Neural cell (in vitro differentiated cells): ENCODE data around the gene ALDH1A1. TPM values are rescaled to one million over a fixed set of nuclear protein-coding genes. Genes with fewer than 3 reads are reported as not detected.

ENCODE experiments used
- H2AFZ ChIP-seq: fragments of 200-600, 300-800 bp; sonication (generic), shearing (Covaris generic); 2 replicates; pipeline ENCODE4 v1.6.0; 2014; ENCODE audit warnings: low read depth, mild to moderate bottlenecking, antibody characterized with exemption, low read length, moderate library complexity
- H3F3A ChIP-seq: fragments of 200-600 bp; shearing (Covaris generic); 2 replicates; pipeline ENCODE4 v1.6.1; 2016; ENCODE audit warnings: mild to moderate bottlenecking, moderate library complexity, mixed read lengths, antibody characterized with exemption, low read length; ENCODE audit not compliant: insufficient read depth, poor library complexity, severe bottlenecking
- H3K27ac ChIP-seq: fragments of 200-600, 300-800 bp; sonication (generic), shearing (Covaris generic); 2 replicates; pipeline ENCODE4 v1.5.1; 2014; ENCODE audit warnings: mild to moderate bottlenecking, low read length, moderate library complexity
- H3K27me3 ChIP-seq: fragments of 300-800, 200-600 bp; sonication (generic), shearing (Covaris generic); 2 replicates; pipeline ENCODE4 v1.6.0; 2014; ENCODE audit warnings: mild to moderate bottlenecking, low read depth, low read length, moderate library complexity; ENCODE audit not compliant: insufficient read depth
- H3K36me3 ChIP-seq: fragments of 300-800, 200-600 bp; sonication (generic), shearing (Covaris generic); 2 replicates; pipeline ENCODE4 v1.5.1; 2014; ENCODE audit warnings: mild to moderate bottlenecking, antibody characterized with exemption, low read length, moderate library complexity; ENCODE audit not compliant: insufficient read depth
- H3K4me2 ChIP-seq: fragments of 300-800, 200-600 bp; sonication (generic), shearing (Covaris generic); 2 replicates; pipeline ENCODE4 v1.6.0; 2014; ENCODE audit warnings: mild to moderate bottlenecking, low read length
- H3K4me3 ChIP-seq: fragments of 300-800, 200-600 bp; sonication (generic), shearing (Covaris generic); 2 replicates; pipeline ENCODE4 v1.5.1; 2014; ENCODE audit warnings: mild to moderate bottlenecking, low read length, moderate library complexity
- H3K79me2 ChIP-seq: fragments of 200-600 bp; shearing (Covaris generic); replicated peaks from 2 replicates; pipeline ENCODE4 v1.6.0; 2014; ENCODE audit warnings: mild to moderate bottlenecking, low read length, moderate library complexity; ENCODE audit not compliant: insufficient read depth
- H3K9ac ChIP-seq: fragments of 300-800, 200-600 bp; sonication (generic), shearing (Covaris generic); 2 replicates; pipeline ENCODE4 v1.6.1; 2016; ENCODE audit warnings: mild to moderate bottlenecking, low read length, mixed read lengths
- H3K9me2 ChIP-seq: fragments of 200-600 bp; shearing (Covaris generic); 2 replicates; pipeline ENCODE4 v1.6.1; 2016; ENCODE audit warnings: mild to moderate bottlenecking, low read length, mixed read lengths; ENCODE audit not compliant: insufficient read depth
- H3K9me3 ChIP-seq: fragments of 200-600, 300-800 bp; sonication (generic), shearing (Covaris generic); 2 replicates; pipeline ENCODE4 v1.6.1; 2016; ENCODE audit warnings: mild to moderate bottlenecking, mixed run types, low read length, moderate library complexity, mixed read lengths
- H4K20me1 ChIP-seq: fragments of 200-600 bp; shearing (Covaris generic); 2 replicates; pipeline ENCODE4 v1.6.1; 2016; ENCODE audit warnings: mild to moderate bottlenecking, mixed run types; ENCODE audit not compliant: insufficient read depth
- CTCF ChIP-seq: fragments of 450-650 bp; IDR thresholded peaks from 2 replicates; pipeline ENCODE4 v1.5.1; 2014; ENCODE audit warnings: antibody characterized with exemption, mild to moderate bottlenecking, moderate library complexity; ENCODE audit not compliant: poor library complexity, severe bottlenecking
- EP300 ChIP-seq: fragments of 450-650 bp; conservative IDR thresholded peaks from 2 replicates; pipeline ENCODE4 v1.6.1; 2014; ENCODE audit warnings: antibody characterized with exemption, mild to moderate bottlenecking, moderate library complexity; ENCODE audit not compliant: poor library complexity, severe bottlenecking
- EZH2 ChIP-seq: fragments of 200-600, 300-800 bp; shearing (Covaris generic), sonication (generic); IDR thresholded peaks from 2 replicates; pipeline ENCODE4 v1.6.1; 2014; ENCODE audit warnings: antibody characterized with exemption, low read length, borderline replicate concordance, mild to moderate bottlenecking; ENCODE audit not compliant: insufficient read depth, poor library complexity, severe bottlenecking
- MXI1 ChIP-seq: fragments of 450-650 bp; conservative IDR thresholded peaks from 2 replicates; pipeline ENCODE4 v1.6.1; 2014; ENCODE audit warnings: antibody characterized with exemption, mild to moderate bottlenecking; ENCODE audit not compliant: poor library complexity, severe bottlenecking
- POLR2AphosphoS5 ChIP-seq: IDR thresholded peaks from 2 replicates; pipeline ENCODE4 v1.6.1; 2012
- RAD21 ChIP-seq: fragments of 450-650 bp; conservative IDR thresholded peaks from 2 replicates; pipeline ENCODE4 v1.6.1; 2014; ENCODE audit warnings: antibody characterized with exemption, mild to moderate bottlenecking, moderate library complexity
- REST ChIP-seq: IDR thresholded peaks from 2 replicates; pipeline ENCODE4 v1.6.1; 2012; ENCODE audit warnings: borderline replicate concordance
- SMC3 ChIP-seq: fragments of 450-650 bp; conservative IDR thresholded peaks from 2 replicates; pipeline ENCODE4 v1.6.1; 2014; ENCODE audit warnings: antibody characterized with exemption, mild to moderate bottlenecking, moderate library complexity; ENCODE audit not compliant: poor library complexity
- TAF1 ChIP-seq: IDR thresholded peaks from 2 replicates; pipeline ENCODE4 v1.6.1; 2012; ENCODE audit warnings: low read depth
- polyA plus RNA-seq: library from polyadenylated mRNA; depleted of rRNA; stranded (reverse); fragments of >200 nt; gene quantifications from 2 replicates; pipeline ENCODE4 v1.2.3, GENCODE V29; 2014

Gene ALDH1A1
- polyA plus RNA-seq, 1 donor from 2014 or later: not detected

GRCh38 chr9:72913382-72914009, 39.4 kb downstream of the ALDH1A1 start:
- H3K27ac ChIP-seq: no peak overlapping the region
- no peaks in the 10 kb centered on the region for H3K9me2 ChIP-seq
- H4K20me1 ChIP-seq: no peaks in the 10 kb centered on the region
- no peak overlapping the region for H3K9ac ChIP-seq
- H3K4me2 ChIP-seq: no peak overlapping the region
- H3K79me2 ChIP-seq: no peaks in the 10 kb centered on the region
- H3K36me3 ChIP-seq: no peaks in the 10 kb centered on the region
- H3K9me3 ChIP-seq: no peaks in the 10 kb centered on the region
- H3K27me3 ChIP-seq: no peaks in the 10 kb centered on the region
- no peak overlapping the region for H2AFZ ChIP-seq
- no peak for TF ChIP-seq TAF1
- no peak for TF ChIP-seq POLR2AphosphoS5
- TF ChIP-seq EP300: no peak
- no peak for TF ChIP-seq SMC3
- no peak for TF ChIP-seq EZH2
- no peak for TF ChIP-seq MXI1
- TF ChIP-seq CTCF: no peak
- TF ChIP-seq REST: no peak
- TF ChIP-seq RAD21: no peak
- H3K4me3 ChIP-seq: no peak overlapping the region
- H3F3A ChIP-seq: no peaks in the 10 kb centered on the region

- Histone ChIP-seq H3K36me3 (no peaks in the 10 kb centered on the region), H4K20me1 (no peaks in the 10 kb centered on the region), H3K27ac (no peak overlapping the region), H3F3A (no peaks in the 10 kb centered on the region), H3K9me3 (no peaks in the 10 kb centered on the region), H2AFZ (no peak overlapping the region), H3K4me2 (no peak overlapping the region), H3K27me3 (no peaks in the 10 kb centered on the region), H3K9me2 (no peaks in the 10 kb centered on the region), H3K4me3 (no peak overlapping the region), H3K79me2 (no peaks in the 10 kb centered on the region), H3K9ac (no peak overlapping the region)
- no peak for TF ChIP-seq SMC3
- TF ChIP-seq POLR2AphosphoS5: no peak
- TF ChIP-seq CTCF: no peak
These were observed 40.1 kb downstream of the ALDH1A1 start for GRCh38 chr9:72912476-72913381.
